Ishikawa (cell line): ENCODE data around the gene CACNA1H.

Experiments
- CEBPB ChIP-seq: IDR thresholded peaks from 2 replicates; pipeline ENCODE4 v1.6.1; 2012
- EP300 ChIP-seq: IDR thresholded peaks from 2 replicates; pipeline ENCODE4 v1.6.1; 2012; ENCODE audit warnings: borderline replicate concordance
- FOXM1 ChIP-seq: IDR thresholded peaks from 2 replicates; pipeline ENCODE4 v1.6.1; 2012; ENCODE audit warnings: low read depth, borderline replicate concordance
- NFIC ChIP-seq: IDR thresholded peaks from 2 replicates; pipeline ENCODE4 v1.6.1; 2012
- RAD21 ChIP-seq: IDR thresholded peaks from 2 replicates; pipeline ENCODE4 v1.6.1; 2012; ENCODE audit warnings: low read depth
- TAF1 ChIP-seq: IDR thresholded peaks from 2 replicates; pipeline ENCODE4 v1.6.1; 2012; ENCODE audit warnings: low read depth, mild to moderate bottlenecking
- TCF12 ChIP-seq: IDR thresholded peaks from 2 replicates; pipeline ENCODE4 v1.6.1; 2012; ENCODE audit warnings: low read depth
- YY1 ChIP-seq: IDR thresholded peaks from 2 replicates; pipeline ENCODE4 v1.6.1; 2012; ENCODE audit warnings: low read depth
- ZBTB7A ChIP-seq: IDR thresholded peaks from 2 replicates; pipeline ENCODE4 v1.6.1; 2012; ENCODE audit warnings: low read depth
- TF ChIP-seq, protein P1 (sequence below): IDR thresholded peaks from 2 replicates; pipeline ENCODE4 v1.6.1; 2012; ENCODE audit warnings: low read depth, mild to moderate bottlenecking
- TF ChIP-seq, protein P2 (sequence below): IDR thresholded peaks from 2 replicates; pipeline ENCODE4 v1.6.1; 2012

DNA sequence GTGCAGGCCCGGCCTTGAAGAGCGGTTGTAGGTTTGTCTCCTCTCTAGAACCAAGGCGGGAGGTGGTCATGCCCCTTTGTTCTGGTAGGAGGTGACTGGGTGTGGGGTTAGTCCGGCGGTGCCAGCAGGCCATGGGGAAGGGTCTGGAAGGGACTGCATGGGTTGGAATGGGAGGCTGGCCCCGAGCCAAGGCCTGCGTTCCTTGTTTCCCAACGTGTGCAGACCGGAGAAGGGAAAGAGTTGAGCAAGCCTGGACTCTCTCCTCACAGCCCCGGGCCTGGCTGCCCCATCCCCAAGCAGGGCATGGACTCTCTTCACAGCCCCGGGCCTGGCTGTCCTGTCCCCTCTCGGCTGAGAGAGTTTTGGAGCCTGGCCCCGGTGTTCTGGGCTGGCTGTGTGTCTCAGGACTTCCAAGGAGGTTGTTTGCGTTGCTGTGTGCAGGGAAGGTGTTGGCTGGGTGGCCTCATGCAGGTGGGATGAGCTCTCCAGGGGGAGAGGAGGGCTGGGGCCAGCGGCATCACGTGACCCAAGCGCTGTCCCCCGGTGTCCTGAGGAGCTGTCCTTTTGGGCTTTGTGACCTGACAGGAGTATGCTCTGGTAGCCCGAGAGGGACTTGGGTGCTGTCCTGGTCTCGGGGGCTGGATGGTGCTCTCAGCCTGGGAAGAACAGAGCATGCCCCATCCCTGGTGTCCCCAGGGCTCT lies 2.6 kb downstream of the CACNA1H start:
- TF ChIP-seq EP300 (no peak), TAF1 (no peak), ZBTB7A (no peak), TCF12 (no peak), CEBPB (no peak), YY1 (no peak), RAD21 (no peak), NFIC (no peak), FOXM1 (no peak)
- TF ChIP-seq, protein P1, sequence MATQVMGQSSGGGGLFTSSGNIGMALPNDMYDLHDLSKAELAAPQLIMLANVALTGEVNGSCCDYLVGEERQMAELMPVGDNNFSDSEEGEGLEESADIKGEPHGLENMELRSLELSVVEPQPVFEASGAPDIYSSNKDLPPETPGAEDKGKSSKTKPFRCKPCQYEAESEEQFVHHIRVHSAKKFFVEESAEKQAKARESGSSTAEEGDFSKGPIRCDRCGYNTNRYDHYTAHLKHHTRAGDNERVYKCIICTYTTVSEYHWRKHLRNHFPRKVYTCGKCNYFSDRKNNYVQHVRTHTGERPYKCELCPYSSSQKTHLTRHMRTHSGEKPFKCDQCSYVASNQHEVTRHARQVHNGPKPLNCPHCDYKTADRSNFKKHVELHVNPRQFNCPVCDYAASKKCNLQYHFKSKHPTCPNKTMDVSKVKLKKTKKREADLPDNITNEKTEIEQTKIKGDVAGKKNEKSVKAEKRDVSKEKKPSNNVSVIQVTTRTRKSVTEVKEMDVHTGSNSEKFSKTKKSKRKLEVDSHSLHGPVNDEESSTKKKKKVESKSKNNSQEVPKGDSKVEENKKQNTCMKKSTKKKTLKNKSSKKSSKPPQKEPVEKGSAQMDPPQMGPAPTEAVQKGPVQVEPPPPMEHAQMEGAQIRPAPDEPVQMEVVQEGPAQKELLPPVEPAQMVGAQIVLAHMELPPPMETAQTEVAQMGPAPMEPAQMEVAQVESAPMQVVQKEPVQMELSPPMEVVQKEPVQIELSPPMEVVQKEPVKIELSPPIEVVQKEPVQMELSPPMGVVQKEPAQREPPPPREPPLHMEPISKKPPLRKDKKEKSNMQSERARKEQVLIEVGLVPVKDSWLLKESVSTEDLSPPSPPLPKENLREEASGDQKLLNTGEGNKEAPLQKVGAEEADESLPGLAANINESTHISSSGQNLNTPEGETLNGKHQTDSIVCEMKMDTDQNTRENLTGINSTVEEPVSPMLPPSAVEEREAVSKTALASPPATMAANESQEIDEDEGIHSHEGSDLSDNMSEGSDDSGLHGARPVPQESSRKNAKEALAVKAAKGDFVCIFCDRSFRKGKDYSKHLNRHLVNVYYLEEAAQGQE, result no peak
- TF ChIP-seq, protein P2, sequence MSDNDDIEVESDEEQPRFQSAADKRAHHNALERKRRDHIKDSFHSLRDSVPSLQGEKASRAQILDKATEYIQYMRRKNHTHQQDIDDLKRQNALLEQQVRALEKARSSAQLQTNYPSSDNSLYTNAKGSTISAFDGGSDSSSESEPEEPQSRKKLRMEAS, result no peak
